A549 (cell line): ENCODE data around the gene GLYAT. TPM values are rescaled to one million over a fixed set of nuclear protein-coding genes. Genes with fewer than 3 reads are reported as not detected.

Experiments used
- ATAC-seq, 2 experiments: fragments of 200-7000 bp in 1 of 2; fragments of >200 bp in 1 of 2; cut with Nextera tagmentation in 1 of 2; cut with Tn5 transposase in 1 of 2; 3 replicates each; pipeline versions ENCODE4 v1.8.0 to v1.9.1; 2018 to 2020; ENCODE audit warnings: mild to moderate bottlenecking in 1 of 2, moderate library complexity in 1 of 2
- CTCF ChIA-PET: fragments of 300-600 bp; sonication (Branson Sonifier 250); formaldehyde crosslinking; extraction: SDS; loops from one replicate; lab custom pipeline; 2021; ENCODE audit warnings: antibody characterized with exemption, inconsistent platforms; lab: Yijun Ruan, JAX
- POLR2A ChIA-PET: fragments of 350-600 bp; formaldehyde crosslinking; extraction: SDS; loops from one replicate; lab custom pipeline; 2021; ENCODE audit warnings: antibody characterized with exemption, inconsistent platforms; lab: Yijun Ruan, JAX
- DNase-seq, 2 experiments: peaks; one replicate each; pipeline versions ENCODE4 v3.0.0 to v3.0.0-alpha.2; 2011 to 2016; ENCODE audit warnings: low read depth in 1 of 2, low spot score in 1 of 2
- FAIRE-seq: peaks from 2 replicates; lab custom pipeline; 2011; peaks lifted over from hg19 to GRCh38; lab: Jason Lieb, UNC
- H3K27ac ChIP-seq, 2 experiments: fragments of >200 bp; sonication (Bioruptor Twin); formaldehyde crosslinking; 3 replicates each; pipeline ENCODE4 v1.5.1; 2016 to 2017
- H3K4me1 ChIP-seq: fragments of >200 bp; sonication (Bioruptor Twin); formaldehyde crosslinking; 3 replicates; pipeline ENCODE4 v1.6.1; 2016
- H3K4me2 ChIP-seq: fragments of >200 bp; sonication (Bioruptor Twin); formaldehyde crosslinking; 3 replicates; pipeline ENCODE4 v1.6.1; 2016
- H3K4me3 ChIP-seq: fragments of >200 bp; sonication (Bioruptor Twin); formaldehyde crosslinking; 3 replicates; pipeline ENCODE4 v1.5.1; 2016
- H3K9me3 ChIP-seq: fragments of >200 bp; sonication (Bioruptor Twin); formaldehyde crosslinking; 3 replicates; pipeline ENCODE4 v1.6.1; 2016
- CBX2 ChIP-seq: fragments of 200-600 bp; sonication (generic); IDR thresholded peaks from 2 replicates; pipeline ENCODE4 v1.6.1; 2016; ENCODE audit warnings: low read depth, mild to moderate bottlenecking, borderline replicate concordance
- CHD4 ChIP-seq: fragments of 200-600 bp; sonication (generic); IDR thresholded peaks from 2 replicates; pipeline ENCODE4 v1.6.1; 2016; ENCODE audit warnings: antibody characterized with exemption, mild to moderate bottlenecking, borderline replicate concordance
- EHF ChIP-seq: fragments of 250-450 bp; sonication (Bioruptor Pico); IDR thresholded peaks from 2 replicates; pipeline ENCODE4 v1.5.0; 2020; ENCODE audit warnings: mild to moderate bottlenecking
- EHMT2 ChIP-seq: fragments of 200-600 bp; sonication (generic); IDR thresholded peaks from 2 replicates; pipeline ENCODE4 v1.6.1; 2016; ENCODE audit warnings: antibody characterized with exemption, low read depth, mild to moderate bottlenecking, moderate library complexity
- EP300 ChIP-seq, 2 experiments: fragments of >200 bp; sonication (Bioruptor Twin); formaldehyde crosslinking; IDR thresholded peaks; 2 replicates in 1 of 2; 3 replicates in 1 of 2; pipeline ENCODE4 v1.6.1; 2016 to 2017
- FOXS1 ChIP-seq: fragments of 250-450 bp; sonication (Bioruptor Pico); IDR thresholded peaks from 2 replicates; pipeline ENCODE4 v1.5.0; 2020; ENCODE audit warnings: mild to moderate bottlenecking, moderate library complexity
- GATA3 ChIP-seq: IDR thresholded peaks from 2 replicates; pipeline ENCODE4 v1.6.1; 2012; ENCODE audit warnings: borderline replicate concordance
- HES2 ChIP-seq: fragments of >200 bp; sonication (Bioruptor Twin); formaldehyde crosslinking; IDR thresholded peaks from 2 replicates; pipeline ENCODE4 v1.6.1; 2016
- HOXA7 ChIP-seq: fragments of 250-450 bp; sonication (Bioruptor Pico); IDR thresholded peaks from 2 replicates; pipeline ENCODE4 v1.5.0; 2020; ENCODE audit warnings: mild to moderate bottlenecking, moderate library complexity
- HOXB13 ChIP-seq: fragments of 250-450 bp; sonication (Bioruptor Pico); IDR thresholded peaks from 2 replicates; pipeline ENCODE4 v1.5.0; 2020; ENCODE audit warnings: low read depth, mild to moderate bottlenecking, moderate library complexity
- JUNB ChIP-seq: fragments of >200 bp; sonication (Bioruptor Twin); formaldehyde crosslinking; IDR thresholded peaks from 2 replicates; pipeline ENCODE4 v1.6.1; 2016
- KDM1A ChIP-seq: fragments of 200-600 bp; sonication (generic); IDR thresholded peaks from 2 replicates; pipeline ENCODE4 v1.6.1; 2016; ENCODE audit warnings: low read depth, mild to moderate bottlenecking
- MAFK ChIP-seq: fragments of 450-650 bp; IDR thresholded peaks from 2 replicates; pipeline ENCODE4 v1.6.1; 2014; ENCODE audit not compliant: partially characterized antibody
- POLR2AphosphoS2 ChIP-seq: conservative IDR thresholded peaks from 2 replicates; pipeline ENCODE4 v1.6.1; 2012; ENCODE audit warnings: low read length, improper control_type of control experiment, inconsistent platforms
- RAD21 ChIP-seq, 2 experiments: fragments of >200 bp in 1 of 2; sonication (Bioruptor Twin) in 1 of 2; formaldehyde crosslinking in 1 of 2; IDR thresholded peaks in 1 of 2; conservative IDR thresholded peaks in 1 of 2; 2 replicates in 1 of 2; 3 replicates in 1 of 2; pipeline ENCODE4 v1.6.1; 2012 to 2018; ENCODE audit warnings: inconsistent platforms in 1 of 2
- RARB ChIP-seq: fragments of 250-450 bp; sonication (Bioruptor Pico); IDR thresholded peaks from 2 replicates; pipeline ENCODE4 v1.8.0; 2021; ENCODE audit warnings: mild to moderate bottlenecking, moderate library complexity
- SREBF2 ChIP-seq: fragments of 450-650 bp; IDR thresholded peaks from 2 replicates; pipeline ENCODE4 v1.6.1; 2014; ENCODE audit warnings: mild to moderate bottlenecking, moderate library complexity
- TP53 ChIP-seq: fragments of 250-450 bp; sonication (Bioruptor Pico); IDR thresholded peaks from 2 replicates; pipeline ENCODE4 v1.5.0; 2021; ENCODE audit warnings: mild to moderate bottlenecking, moderate library complexity
- ZFP36 ChIP-seq: fragments of 450-650 bp; IDR thresholded peaks from 2 replicates; pipeline ENCODE4 v1.6.1; 2014; ENCODE audit warnings: borderline replicate concordance; ENCODE audit not compliant: partially characterized antibody
- WGBS: methylation state at CpG from one replicate; pipeline ENCODE4 v1.1.6; 2017; ENCODE audit errors: missing lambda C conversion rate; 5-methylcytosine and 5-hydroxymethylcytosine counted together
- polyA plus RNA-seq, 4 experiments: library from polyadenylated mRNA; depleted of rRNA in 3 of 4; stranded (reverse); fragments of >200 nt; fragmentation: RNase III in 1 of 4; extraction: RNeasy Plus Mini Kit Qiagen cat#74134 plus additional on column Dnase treatment in 1 of 4; gene quantifications; 2 replicates in 3 of 4; 3 replicates in 1 of 4; pipeline ENCODE4 v1.2.3, GENCODE V29; 2011 to 2017
- TF ChIP-seq, protein P1 (sequence below): fragments of >200 bp; sonication (Bioruptor Twin); formaldehyde crosslinking; IDR thresholded peaks from 3 replicates; pipeline ENCODE4 v1.6.1; 2016

GLYAT gene
- polyA plus RNA-seq, 2 of the 4 experiments (the other 2 are of a cell fraction) = not detected

DNA sequence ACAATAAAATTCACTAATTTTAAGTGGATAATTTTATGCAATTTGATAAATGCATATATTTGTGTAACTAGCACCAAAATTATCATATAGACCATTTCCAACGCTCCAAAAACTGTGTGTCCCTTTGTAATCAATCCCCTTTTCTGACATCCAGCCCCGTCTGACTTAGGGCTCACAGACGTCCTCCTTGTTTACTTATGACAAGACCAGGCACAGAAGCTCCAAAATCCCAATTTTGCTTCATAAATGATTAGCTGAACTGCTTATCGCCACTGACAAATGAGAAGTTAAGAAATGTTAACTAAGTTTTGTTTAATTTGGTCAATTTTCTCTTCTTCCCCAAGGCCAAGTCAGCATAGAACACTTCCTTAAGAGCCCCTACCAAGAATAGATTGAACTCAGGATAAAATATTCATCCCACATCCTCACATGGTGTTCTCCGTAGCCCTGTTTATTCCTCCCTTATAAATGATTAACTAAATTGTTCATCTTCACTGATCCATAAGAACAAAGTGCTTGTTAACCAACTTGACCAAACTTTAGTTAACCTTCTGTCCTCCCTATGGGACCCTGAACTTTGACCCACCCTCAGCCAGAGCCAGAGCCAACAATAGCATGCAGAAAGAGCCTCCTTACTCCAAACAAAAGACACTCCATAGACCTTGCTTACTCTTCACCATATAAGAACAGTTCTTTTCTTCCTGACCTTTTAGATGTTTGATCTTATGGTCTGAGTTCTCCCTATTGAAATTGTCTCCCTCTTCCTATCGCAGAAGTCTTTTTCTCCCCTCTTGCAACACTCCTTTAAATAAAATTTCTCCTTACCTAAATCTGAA lies 30.8 kb upstream of the GLYAT start:
- FAIRE-seq (no peak), DNase-seq (no peak), ATAC-seq (no peak)
- H3K27ac ChIP-seq = no peak overlapping the region
- no peak overlapping the region for H3K4me2 ChIP-seq
- no peaks in the 10 kb centered on the region for H3K9me3 ChIP-seq
- no peak overlapping the region for H3K4me3 ChIP-seq
- POLR2A ChIA-PET = no interaction called here
- H3K4me1 ChIP-seq = no peaks in the 10 kb centered on the region
- 1% methylated on average over 6 of the region's 6 CpGs for WGBS
- CTCF ChIA-PET = no interaction called here
- no peak for TF ChIP-seq GATA3
- no peak for TF ChIP-seq FOXS1 (CRISPR knock-in tag)
- TF ChIP-seq HOXA7 (CRISPR knock-in tag) = no peak
- no peak for TF ChIP-seq KDM1A
- no peak for TF ChIP-seq RAD21 (conservative IDR thresholded peaks at IDR 0.05 in 1 of 2, IDR thresholded peaks at IDR 0.05 in 1 of 2)
- TF ChIP-seq CBX2 = no peak
- no peak for TF ChIP-seq JUNB
- no peak for TF ChIP-seq MAFK
- TF ChIP-seq, all 56 proteins: peak for 0

DNA sequence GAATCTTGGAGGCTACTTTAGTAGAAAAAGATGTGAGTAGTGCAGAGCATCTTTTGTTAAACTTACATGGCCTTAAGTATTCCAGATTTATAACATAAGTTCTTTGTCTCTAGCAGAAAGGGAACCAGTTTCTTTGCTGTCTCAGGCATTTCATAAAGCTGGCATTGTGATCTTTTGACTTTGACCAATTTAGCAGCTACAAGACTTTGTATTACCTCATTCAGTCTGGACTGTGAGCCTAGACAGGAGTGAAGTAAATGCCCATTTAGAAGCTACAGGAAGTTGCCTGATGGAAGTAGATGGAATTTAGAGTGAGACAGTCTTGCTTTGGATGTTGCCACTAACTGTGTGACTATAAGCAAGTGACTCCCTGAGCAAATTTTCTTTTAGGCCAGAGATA lies 25.7 kb upstream of the GLYAT start:
- H3K4me1 ChIP-seq = no peaks in the 10 kb centered on the region
- H3K4me3 ChIP-seq = no peak overlapping the region
- FAIRE-seq (no peak), ATAC-seq (no peak)
- no peak overlapping the region for H3K27ac ChIP-seq
- H3K9me3 ChIP-seq = no peaks in the 10 kb centered on the region
- CTCF ChIA-PET = no interaction called here
- POLR2A ChIA-PET = no interaction called here
- H3K4me2 ChIP-seq = no peak overlapping the region
- TF ChIP-seq EP300 (IDR thresholded peaks at IDR 0.05) = no peak
- no peak for TF ChIP-seq SREBF2
- TF ChIP-seq POLR2AphosphoS2 = no peak
- TF ChIP-seq EHF (CRISPR knock-in tag) = no peak
- no peak for TF ChIP-seq HOXB13 (CRISPR knock-in tag)
- TF ChIP-seq HES2 = no peak
- TF ChIP-seq ZFP36 = no peak
- TF ChIP-seq, protein P1, sequence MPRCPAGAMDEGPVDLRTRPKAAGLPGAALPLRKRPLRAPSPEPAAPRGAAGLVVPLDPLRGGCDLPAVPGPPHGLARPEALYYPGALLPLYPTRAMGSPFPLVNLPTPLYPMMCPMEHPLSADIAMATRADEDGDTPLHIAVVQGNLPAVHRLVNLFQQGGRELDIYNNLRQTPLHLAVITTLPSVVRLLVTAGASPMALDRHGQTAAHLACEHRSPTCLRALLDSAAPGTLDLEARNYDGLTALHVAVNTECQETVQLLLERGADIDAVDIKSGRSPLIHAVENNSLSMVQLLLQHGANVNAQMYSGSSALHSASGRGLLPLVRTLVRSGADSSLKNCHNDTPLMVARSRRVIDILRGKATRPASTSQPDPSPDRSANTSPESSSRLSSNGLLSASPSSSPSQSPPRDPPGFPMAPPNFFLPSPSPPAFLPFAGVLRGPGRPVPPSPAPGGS = no peak
- no peak for TF ChIP-seq JUNB
- no peak for TF ChIP-seq MAFK
- no peak for TF ChIP-seq RARB (CRISPR knock-in tag)
- no peak for TF ChIP-seq CHD4
- TF ChIP-seq, all 56 proteins: peak for 0
- DNase-seq = no peak

DNA sequence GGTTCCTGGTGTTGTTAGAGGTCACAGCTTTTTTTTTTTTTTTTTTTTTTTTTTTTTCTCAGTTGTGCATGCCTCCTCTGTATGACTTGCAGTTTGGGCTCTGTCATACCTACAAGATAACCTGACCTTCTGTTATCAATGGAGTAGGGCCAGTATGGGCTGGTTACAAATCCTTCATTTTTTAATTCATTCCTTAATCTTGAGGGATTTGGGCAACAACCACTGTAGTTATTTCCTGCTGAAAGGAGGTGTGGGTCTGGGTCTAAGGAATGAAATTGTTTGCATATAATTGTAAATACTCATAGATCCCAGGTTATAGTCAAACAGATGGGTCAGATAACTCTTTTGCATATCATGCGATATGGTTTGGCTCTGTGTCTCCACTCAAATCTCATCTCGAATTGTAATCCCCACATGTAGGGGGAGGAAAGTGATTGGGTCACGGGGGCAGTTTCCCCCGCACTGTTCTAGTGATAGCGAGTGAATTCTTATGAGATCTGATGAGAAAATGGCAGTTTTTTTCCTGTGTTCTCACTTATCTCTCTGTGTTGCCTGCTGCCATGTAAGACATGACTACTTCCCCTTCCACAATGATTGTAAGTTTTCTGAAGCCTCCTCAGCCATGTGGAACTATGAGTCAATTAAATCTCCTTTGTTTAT lies 14.1 kb upstream of the GLYAT start:
- WGBS = 20% methylated on average over 5 of the region's 5 CpGs
- no peak overlapping the region for H3K4me2 ChIP-seq
- ChIA-PET POLR2A (no interaction called here), CTCF (interaction anchor here (0.6 kb wide), 1 partner anchor 816 kb away, joined by 4 read pairs; no protein-coding TSS in a partner anchor)
- no peak for FAIRE-seq
- DNase-seq = no peak
- ATAC-seq = no peak
- H3K4me3 ChIP-seq = no peak overlapping the region
- no peaks in the 10 kb centered on the region for H3K4me1 ChIP-seq
- H3K9me3 ChIP-seq = no peaks in the 10 kb centered on the region
- no peak for TF ChIP-seq TP53 (CRISPR knock-in tag)
- TF ChIP-seq HES2 = no peak
- no peak for TF ChIP-seq EHF (CRISPR knock-in tag)
- no peak for TF ChIP-seq EHMT2
- no peak overlapping the region for H3K27ac ChIP-seq
